ENCODE data around the gene EDN1. TPM values are rescaled to one million over a fixed set of nuclear protein-coding genes. Genes with fewer than 3 reads are reported as not detected.

The EDN1 gene
- polyA plus RNA-seq, 1 donor: 2.0 TPM

DNA sequence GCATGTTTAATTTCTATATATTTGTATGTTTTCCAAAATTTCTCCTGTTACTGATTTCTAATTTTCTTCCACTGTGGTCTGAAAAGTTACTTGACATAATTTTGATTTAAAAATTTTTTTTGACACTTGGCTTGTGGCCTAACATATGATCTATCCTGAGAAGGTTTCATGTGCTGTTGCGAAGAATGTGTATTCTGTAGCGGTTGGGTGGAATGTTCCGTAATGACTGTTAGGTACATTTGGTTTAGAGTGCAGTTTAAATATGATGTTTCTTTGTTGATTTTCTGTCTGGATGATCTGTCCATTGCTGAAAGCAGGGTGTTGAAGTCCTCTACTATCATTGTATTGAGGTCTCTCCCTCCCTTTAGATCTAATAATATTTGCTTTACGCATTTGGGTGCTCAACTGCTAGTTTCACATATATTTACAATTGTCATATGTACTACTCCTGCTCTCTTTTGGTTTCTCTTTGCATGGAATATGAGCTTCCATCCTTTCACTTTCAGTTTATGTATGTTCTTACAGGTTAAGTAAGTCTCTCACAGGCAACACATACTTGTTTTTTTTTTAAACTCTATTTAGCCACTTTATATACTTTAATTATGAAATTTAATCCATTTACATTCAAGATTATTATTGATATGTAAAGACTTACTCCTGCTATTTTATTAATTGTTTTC is 19.5 kb upstream of the EDN1 start:
- no peak for DNase-seq

DNA sequence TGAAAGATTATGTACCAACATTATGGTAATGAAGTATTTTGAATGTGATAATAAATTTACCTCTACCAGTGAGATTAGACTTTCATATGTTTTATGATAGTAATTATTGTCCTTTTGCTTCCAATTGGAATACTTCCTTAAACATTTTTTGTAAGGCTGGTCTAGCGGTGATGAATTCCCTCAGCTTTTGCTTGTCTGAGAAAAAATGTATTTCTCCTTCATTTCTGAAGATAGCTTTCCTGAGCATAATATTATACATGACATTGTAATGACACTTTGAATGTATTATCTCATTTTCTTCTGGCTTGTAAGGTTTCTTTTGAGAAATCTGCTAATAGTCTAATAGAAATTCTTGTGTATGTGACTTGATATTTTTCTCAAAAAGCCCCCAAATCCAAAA is 18.6 kb upstream of the EDN1 start:
- DNase-seq: no peak

DNA sequence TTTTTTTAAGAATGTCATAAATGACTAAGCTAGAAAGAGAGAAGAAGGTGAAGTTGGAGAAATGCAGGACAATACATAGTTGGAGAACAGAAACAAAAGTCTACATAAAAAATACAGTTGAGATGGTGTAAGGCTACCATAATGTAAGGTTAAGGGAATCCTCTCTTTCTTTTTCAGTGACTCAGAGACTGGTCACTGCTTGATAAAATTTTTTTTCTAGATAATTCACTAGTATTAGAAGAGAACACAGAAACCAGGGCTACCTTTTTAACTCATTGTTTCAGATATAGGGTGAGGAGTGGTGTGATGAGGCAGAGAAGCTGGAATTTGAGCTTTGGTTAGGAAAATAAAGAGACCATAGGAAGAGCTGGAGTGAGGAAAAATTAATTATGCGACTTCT is 18.2 kb upstream of the EDN1 start:
- no peak for DNase-seq

DNA sequence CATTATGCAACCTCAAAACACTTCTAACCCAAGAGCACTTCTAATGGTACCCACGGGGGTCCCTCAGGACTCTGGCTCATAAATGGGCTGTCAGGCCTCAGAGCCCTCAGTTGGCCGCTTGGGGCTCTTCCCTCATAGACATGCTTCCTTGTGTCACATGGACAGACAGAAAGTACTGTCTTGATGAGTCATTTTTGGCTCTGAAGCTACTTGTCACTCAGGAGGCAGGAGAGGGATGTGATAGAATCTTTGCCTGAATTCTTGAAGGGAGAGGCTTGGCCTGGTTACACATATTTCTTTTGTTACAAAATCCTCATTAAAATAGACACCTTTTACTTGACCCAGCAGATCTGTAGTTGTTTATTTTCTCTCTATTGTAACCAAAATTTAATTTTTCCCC is 15.1 kb upstream of the EDN1 start:
- no peak for DNase-seq

DNA sequence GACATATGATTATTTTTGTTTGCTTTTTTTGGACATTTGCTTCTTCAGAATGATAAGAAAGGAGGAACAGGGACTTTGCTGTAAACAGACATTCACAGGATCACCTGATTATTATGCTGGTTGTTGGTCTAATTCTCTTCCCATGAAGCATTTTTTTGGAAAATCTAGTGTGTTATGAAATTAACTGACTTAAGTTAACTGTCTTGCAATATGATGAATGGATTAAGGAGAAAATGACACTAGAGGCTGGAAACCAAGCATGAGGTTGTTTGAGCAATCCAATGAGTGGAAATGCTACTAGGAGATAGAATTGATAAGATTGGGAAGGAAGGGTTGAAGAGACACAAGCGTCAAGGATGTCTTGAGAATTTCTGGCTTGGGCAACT is 13.2 kb upstream of the EDN1 start:
- DNase-seq: no peak

DNA sequence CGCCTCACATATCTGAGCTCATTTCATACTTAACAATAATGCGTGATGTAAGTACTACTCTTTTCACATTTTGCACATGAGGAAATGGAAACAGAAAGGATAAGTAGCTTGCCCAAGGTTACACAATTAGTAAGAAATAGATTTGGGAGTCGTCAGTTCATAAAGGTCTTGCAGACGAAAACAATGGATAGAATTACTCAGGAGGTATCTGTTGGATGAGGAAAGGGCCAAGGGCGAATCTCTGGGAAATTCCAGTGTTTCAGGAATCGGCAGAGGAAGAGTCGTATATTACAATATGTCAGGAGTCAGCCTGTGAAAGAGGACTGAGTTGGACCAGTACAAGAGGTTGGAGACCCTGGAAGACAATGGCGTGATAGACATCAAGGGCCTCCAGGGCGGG is 12.8 kb upstream of the EDN1 start:
- no peak for DNase-seq

DNA sequence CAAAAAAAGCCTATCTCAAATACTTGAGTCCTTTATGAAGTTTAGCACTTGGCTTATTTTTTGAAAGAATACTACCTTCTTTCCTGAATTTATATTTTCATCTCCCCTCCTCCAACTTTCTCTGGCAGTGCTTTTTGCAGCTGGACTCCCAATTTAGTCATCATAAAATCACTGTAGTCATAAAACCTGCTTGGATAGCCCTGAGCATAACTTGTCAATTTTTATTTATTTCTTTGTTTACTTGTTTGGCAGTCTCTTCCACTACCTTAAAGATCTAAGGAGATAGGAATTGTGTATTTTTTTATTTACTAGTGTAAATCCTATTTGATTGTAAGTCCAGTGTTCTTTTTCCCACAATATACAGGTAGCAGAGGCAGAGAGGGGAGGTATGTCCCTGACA is 11.2 kb upstream of the EDN1 start:
- no peak for DNase-seq

DNA sequence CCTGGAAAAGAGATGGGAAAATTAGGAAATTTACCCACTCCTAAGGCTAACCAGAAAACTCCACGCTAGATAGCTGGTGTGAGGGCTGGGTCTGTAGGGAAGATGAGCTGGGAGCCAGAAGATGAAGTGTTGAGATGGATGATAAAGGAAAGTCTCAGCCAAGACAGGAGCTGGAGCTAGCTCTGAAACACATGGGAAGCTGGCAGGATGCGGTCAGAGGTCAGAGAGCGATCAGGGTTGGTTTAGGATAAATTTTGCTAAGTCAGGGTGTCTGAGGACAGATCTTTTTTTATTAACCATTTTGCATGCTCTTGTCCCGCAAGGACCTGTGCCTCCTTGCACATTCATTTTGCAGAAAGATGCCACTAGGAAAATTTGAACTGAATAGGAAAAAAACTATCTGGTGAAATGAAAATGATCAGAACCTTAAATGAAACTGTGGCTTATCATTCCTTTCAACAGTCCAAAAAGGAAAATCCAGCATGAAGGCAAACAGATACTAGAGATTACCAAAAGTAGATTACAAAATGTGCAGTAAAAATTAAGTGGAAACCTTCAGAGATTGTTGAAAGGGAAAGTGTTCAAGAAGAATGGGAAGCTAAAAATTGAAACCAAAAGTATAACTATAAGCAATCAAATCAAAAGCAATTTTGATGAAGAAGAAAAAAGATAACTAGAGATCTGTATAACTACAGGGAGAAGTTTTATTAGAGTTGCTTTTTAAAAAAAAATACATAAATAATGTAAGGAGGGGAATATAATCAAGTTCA is 10.7 kb upstream of the EDN1 start:
- DNase-seq: no peak

DNA sequence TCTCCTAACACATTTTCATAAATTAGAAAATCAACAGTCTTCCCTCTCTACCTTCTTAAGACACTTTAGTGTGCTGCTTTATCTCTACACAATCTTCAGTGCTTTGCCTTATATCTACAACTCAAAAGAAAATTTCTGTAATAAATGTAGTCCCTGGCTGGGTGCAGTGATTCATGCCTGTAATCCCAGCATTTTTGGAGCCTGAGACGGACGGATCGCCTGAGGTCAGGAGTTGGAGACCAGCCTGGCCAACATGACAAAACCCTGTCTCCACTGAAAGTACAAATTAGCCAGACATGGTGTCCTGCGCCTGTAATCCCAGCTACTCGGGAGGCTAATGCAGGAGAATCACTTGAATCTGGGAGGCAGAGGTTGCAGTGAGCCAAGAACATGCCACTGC is 9.7 kb upstream of the EDN1 start:
- no peak for DNase-seq

DNA sequence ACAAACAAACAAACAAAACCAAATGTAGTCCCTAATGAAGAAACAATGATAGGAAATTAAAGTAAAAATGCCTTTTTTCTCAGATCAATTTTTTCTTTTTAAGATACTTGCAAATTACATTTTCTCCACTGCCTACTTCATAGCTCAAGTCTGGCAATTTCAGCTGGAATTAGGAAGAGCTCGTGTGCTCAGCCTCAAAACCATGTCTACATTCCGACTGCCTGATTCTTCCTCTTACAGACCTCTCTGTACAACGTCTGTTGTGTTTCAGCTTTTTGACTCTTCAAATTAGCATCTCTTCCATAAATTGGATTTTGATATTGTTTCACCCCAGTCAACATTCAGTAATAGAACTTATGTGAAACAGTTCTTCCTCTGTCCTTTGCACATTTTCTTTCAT is 9.3 kb upstream of the EDN1 start:
- no peak for DNase-seq

DNA sequence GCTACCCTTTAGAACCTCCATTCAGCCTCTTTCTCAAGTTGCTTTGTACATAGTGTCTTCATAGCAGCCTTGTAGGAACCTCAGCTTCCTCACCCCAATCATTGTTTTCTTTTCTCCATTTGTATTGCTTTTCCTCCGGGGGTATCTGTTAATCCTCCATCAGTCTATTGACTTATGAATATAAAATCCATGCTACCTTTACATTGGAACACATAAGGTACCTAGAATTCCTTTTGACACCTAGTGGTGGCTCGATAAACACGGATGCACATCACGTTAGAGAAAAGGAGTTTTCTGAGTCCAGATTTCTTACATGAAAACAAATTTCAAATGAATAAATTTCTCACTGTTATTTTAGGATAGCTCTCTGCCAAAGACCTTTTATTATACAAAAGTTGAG is 6.3 kb upstream of the EDN1 start:
- DNase-seq: no peak

DNA sequence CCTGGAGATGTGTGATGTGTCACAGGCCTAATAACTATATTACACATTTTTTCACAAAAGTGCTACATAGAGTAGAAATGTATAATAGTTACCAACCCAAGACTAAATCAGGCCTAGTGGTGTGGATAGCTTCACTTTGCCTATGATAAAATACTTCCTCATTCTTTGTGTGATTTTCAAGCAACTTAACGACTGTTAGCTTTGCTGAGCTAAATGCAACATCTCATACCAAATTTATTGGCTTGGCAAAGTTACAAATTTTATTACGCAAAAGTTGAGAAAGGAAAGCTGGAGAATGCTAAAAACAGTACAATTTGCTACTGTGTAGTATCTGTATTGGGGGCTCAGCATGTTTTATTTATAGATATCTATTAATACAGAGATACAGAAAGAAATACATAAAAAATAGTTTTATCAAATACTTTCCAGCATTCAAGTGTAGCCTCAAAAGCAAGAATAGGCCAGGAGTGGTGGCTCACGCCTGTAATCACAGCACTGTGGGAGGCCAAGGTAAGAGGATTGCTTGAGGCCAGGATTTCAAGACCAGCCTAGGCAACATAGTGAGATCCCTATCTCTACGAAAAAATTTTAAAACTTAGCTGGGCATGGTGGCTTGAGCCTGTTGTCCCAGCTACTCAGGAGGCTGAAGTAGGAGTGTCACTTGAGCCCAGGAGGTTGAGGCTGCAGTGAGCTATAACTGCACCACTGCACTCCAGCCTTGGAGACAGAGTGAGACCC is 3.6 kb upstream of the EDN1 start:
- DNase-seq: no peak

DNA sequence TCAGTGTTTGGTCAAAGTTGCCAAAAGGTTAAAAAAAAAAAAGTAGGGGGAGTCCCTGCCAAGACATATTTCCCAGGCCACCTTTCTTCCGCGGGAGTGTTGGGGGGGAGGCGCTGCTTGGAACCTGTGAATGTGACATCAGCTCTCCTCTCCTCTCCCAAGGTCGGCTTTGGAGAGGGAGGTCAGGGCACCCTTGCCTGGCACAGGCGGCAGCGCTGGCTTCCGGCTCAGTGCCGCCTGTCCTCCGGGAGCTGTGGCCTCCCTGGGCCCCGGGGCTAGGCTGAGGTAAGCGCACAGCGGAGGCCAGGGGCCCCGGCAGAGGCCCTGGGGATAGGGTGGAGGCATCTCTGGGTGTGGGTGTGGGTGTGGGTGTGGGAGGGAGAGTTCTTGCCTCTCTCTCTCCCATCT is 1.9 kb upstream of the EDN1 start:
- no peak for DNase-seq

DNA sequence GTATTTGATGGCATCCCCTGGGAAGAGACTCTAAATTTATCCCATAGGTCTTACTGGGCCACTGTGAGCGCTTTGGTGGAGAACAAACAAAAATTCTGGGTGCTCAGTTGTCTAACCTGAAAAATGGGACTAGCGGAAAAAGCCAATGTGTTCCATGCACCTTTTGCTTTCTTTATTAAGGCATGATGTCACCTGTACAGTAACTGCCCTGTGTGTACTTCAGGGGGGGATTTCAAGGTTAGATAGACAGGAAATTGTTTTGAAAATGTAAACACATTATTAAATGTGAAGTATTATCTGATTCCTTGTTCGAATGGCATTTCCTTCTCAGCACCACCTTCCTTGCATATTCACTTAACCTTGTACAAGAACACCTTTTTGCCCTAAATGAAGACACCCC is 1.2 kb upstream of the EDN1 start:
- DNase-seq: no peak

DNA sequence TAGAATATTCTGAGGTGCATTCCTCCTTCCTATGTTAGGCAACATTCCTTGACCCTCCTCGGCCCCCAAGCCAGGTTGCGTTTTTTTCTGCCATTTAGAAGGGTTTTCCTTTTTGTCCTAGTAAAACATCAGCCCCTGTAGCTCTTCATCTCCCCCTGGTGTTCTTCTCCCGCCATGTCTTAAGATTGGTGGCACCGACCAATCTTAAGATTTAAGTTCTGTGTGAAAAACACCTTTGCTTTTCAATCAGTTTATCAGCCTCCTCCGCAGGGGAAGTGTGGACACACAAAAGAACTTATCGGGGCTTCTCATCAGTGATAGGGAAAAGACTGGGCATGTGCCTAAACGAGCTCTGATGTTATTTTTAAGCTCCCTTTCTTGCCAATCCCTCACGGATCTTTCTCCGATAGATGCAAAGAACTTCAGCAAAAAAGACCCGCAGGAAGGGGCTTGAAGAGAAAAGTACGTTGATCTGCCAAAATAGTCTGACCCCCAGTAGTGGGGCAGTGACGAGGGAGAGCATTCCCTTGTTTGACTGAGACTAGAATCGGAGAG is 719 bp upstream of the EDN1 start:
- DNase-seq: peak; percentile 26

DNA sequence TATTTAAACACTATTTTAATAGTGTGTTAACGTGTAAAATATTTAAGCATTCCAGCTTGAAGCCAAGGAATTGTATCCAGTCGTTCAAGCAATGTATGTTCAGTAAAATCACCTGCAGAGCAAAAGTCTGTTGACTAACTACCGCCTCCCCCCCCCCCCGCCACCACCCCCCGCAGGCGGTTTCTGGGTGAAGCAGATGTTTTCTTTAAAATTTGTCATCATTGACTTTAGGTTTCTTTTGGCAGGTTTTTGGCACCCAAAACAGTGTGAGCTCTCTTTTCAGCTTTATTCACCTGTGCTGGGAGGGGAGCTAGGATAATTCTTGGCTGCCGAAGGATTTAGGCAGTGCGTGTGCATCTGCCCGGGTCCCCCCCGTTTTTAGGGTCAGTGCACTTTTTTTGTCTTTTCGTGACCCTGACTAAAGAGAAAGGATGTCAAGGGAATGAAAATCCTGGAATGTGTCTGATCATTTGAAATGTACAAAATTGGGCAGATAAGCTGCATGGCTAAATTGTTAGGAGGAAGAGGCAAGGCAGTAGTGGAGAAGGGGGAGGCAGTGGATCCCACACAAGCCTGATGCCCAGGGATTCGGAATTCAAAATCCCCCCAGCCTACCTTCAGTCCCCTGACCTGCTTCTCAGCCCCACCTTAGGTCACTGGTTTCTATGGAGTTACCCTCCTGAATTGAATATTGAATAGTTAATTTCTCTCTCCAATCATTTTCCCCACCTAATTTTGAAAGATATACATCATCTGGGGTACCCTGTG is 1.1 kb downstream of the EDN1 start:
- no peak for DNase-seq

DNA sequence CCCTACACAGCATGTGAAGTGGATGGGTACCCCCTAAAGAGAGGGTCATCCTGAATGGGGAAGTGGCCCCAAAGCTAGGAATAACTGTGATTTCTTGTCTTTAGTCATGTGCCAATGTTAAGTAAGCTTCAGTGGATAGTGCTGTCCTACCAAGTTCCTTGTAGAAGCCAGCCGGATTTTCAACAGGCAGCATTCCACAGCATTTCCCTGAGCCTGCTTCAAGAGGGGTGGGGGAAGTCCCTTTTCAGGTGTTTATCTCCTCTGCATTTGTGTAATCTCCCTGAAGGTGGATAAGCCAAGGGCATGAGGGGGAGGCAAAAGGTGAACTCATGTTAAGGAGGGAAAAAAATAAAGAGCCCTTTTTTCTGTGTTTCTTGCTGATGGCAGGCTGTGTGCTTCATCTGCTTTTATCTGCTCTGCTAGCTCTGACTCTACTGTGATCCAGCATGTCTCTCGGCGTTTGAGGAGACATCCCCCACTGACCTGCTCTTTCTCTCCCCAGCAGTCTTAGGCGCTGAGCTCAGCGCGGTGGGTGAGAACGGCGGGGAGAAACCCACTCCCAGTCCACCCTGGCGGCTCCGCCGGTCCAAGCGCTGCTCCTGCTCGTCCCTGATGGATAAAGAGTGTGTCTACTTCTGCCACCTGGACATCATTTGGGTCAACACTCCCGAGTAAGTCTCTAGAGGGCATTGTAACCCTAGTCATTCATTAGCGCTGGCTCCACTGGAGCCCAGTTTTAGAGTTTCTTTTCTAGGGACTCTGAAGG is 1.9 kb downstream of the EDN1 start:
- DNase-seq: no peak

DNA sequence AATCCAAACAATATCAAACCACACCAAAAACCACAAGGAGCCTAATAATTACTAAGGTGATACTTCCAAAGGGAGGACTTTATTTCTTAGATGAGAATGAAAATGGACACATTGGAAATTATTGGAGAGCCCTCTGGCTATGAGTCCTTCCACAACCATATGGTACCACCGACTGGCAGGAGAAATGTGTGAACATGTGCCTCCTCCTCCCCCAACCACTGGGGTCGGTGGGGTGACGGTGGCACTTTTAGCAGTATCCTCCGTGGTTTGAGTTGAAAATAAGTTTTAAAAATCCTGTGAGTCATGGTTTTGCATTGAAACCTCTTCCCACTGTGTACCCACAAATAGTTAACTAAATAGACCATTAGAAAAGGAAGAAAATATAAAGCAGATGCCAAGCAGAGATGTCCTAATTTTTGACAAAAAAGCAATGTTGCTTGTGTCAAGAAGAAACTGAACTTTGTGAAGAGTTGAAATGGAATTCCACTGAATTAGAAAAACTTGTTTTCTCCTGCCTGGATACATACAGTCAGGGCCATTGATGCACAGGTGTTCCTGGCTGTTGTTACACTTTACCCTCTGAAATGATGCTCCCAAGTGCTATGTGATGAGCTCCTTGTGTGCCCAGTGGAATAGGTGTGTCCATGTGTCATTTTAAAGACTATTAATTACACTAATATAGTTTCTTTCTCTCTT is 3.2 kb downstream of the EDN1 start:
- DNase-seq: no peak

DNA sequence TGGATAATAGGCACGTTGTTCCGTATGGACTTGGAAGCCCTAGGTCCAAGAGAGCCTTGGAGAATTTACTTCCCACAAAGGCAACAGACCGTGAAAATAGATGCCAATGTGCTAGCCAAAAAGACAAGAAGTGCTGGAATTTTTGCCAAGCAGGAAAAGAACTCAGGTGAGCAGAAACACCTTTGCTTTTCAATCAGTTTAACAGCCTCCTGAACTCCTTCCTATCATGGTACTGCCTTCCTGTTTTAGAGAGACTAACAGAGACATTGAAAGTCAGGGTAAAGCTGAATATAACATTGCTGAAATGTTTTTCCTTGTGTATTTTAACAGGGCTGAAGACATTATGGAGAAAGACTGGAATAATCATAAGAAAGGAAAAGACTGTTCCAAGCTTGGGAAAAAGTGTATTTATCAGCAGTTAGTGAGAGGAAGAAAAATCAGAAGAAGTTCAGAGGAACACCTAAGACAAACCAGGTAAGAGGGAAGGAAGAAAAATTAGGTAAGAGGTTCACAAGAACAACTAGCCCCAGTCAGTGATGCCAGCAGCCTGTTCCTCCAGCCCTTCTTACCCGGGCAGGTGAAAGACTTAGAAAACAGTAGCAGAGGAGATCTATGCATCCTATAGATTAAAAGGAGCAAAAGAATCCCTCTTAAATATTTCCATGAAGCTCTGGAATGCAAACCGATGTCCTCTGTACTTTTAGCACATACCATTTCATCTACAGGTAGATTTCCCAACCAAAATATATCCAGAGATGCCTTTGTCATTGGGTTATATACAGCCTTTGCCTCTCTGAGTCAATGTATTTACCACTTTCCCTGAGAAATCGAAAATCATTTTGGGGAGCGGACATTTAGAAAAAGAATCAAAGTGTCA is 4.0 kb downstream of the EDN1 start:
- DNase-seq: no peak

DNA sequence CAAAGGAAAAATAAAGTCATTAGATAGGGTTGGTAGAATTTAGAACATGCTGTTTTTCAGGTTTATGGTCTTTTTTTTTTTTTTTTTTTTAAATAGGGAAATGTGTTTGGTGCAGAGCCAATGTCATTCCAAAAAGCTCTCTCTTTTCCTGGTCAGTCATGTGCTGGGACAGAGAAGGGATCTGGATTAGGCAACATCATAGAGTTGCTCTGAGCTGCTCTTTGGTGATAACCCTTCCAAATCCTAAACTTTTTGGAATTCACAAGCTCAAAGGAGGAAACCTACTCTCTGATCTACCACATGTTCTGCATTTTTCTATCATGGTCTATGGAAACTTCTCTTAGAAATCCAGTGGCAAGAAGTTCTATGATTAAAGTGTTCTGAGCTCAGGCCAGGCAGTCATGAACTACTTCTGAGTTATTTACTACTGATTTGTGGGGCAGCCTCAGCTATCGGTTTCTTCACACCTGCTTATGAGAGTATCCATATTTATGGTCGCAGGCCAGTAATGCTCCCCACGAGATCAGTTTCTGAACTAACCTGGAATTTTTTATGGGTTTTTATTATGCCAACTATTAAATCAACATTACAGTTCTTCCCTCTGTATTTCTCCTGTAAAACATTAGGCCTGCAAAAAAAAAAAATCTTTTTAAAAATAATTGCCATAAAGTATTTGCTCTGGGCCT is 4.8 kb downstream of the EDN1 start:
- no peak for DNase-seq

Measured in hindlimb muscle (tissue), 1 donor.